GM20000 (cell line): ENCODE data around the gene ADCY4.

ENCODE experiments used
- DNase-seq: peaks from one replicate; pipeline ENCODE4 v3.0.0; 2012; ENCODE audit warnings: low spot score
- CTCF ChIP-seq: IDR thresholded peaks from 2 replicates; pipeline ENCODE4 v1.5.1; 2012; ENCODE audit warnings: mild to moderate bottlenecking, control low read depth; ENCODE audit errors: extremely low read depth, missing control alignments

Gene ADCY4

GRCh38 chr14:24314377-24315193, 20.3 kb downstream of the ADCY4 start:
- no peak for DNase-seq
- no peak for TF ChIP-seq CTCF

- no peak for DNase-seq
- no peak for TF ChIP-seq CTCF
These were observed 21.0 kb downstream of the ADCY4 start for GRCh38 chr14:24313913-24314312.

GRCh38 chr14:24312736-24313507, 21.9 kb downstream of the ADCY4 start:
- no peak for DNase-seq

GRCh38 chr14:24311837-24312615, 22.8 kb downstream of the ADCY4 start:
- DNase-seq, result no peak
- no peak for TF ChIP-seq CTCF

More at GRCh38 chr14:24312736-24313507, 21.9 kb downstream of the ADCY4 start:
- TF ChIP-seq CTCF, result no peak

GRCh38 chr14:24310646-24311604, 23.9 kb downstream of the ADCY4 start, which contains the start of gene LTB4R:
TSS of gene LTB4R (plus strand) at chr14:24311502. CDS start at chr14:24315652, 4,150 bp downstream.
- DNase-seq, result peak; percentile 85

More at GRCh38 chr14:24310646-24311604, 23.9 kb downstream of the ADCY4 start, which contains the start of gene LTB4R:
- peak; percentile 44 for TF ChIP-seq CTCF
